ENCODE measurements around the gene SUSD1.

DNA sequence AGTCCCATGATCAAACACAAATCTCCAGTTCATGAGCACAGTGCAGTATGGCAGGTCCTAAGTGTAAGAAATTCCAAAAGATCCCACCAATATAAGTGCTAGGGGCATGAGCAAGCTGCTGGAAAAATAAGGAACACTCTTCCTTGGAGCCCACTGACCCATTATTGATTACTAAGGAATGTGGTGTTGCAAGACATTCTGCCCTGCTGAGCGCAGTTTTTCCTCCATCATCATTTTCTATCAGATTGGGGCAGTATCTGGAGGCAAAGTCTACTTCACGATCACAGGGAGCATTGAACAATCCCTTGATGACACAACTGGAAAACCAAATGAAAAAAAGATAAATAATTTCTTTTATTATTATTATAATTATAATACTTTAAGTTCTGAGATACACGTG, 149.2 kb downstream of the SUSD1 start:
- TF ChIP-seq POLR2A (IDR thresholded peaks at IDR 0.05) (no peak), EP300 (IDR thresholded peaks at IDR 0.05) (no peak)
- TF ChIP-seq, protein P1, sequence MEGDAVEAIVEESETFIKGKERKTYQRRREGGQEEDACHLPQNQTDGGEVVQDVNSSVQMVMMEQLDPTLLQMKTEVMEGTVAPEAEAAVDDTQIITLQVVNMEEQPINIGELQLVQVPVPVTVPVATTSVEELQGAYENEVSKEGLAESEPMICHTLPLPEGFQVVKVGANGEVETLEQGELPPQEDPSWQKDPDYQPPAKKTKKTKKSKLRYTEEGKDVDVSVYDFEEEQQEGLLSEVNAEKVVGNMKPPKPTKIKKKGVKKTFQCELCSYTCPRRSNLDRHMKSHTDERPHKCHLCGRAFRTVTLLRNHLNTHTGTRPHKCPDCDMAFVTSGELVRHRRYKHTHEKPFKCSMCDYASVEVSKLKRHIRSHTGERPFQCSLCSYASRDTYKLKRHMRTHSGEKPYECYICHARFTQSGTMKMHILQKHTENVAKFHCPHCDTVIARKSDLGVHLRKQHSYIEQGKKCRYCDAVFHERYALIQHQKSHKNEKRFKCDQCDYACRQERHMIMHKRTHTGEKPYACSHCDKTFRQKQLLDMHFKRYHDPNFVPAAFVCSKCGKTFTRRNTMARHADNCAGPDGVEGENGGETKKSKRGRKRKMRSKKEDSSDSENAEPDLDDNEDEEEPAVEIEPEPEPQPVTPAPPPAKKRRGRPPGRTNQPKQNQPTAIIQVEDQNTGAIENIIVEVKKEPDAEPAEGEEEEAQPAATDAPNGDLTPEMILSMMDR (IDR thresholded peaks at IDR 0.05), result no peak

All from ovary (tissue), 3 donors.